ENCODE data around the gene KRTAP10-5. TPM values are rescaled to one million over a fixed set of nuclear protein-coding genes. Genes with fewer than 3 reads are reported as not detected.
"Not testable (repeated sequence)": the region's sequence is repeated elsewhere in the genome, so short reads cannot be mapped to it uniquely, and the experiment has no call there.

The KRTAP10-5 gene
- total RNA-seq, 1 donor = not detected

GRCh38 chr21:44614961-44615391 lies 34.6 kb upstream of the KRTAP10-5 start:
- no peak for TF ChIP-seq CTCF (IDR thresholded peaks at IDR 0.05; ENCODE audit: insufficient read depth, low read length)
- DNase-seq (ENCODE audit: low read depth) = no peak
- H3K4me3 ChIP-seq (ENCODE audit: low read depth, low read length) = no peak overlapping the region

GRCh38 chr21:44614161-44614631 lies 33.8 kb upstream of the KRTAP10-5 start:
- no peak overlapping the region for H3K4me3 ChIP-seq (ENCODE audit: low read depth, low read length)
- no peak for TF ChIP-seq CTCF (IDR thresholded peaks at IDR 0.05; ENCODE audit: insufficient read depth, low read length)
- no peak for DNase-seq (ENCODE audit: low read depth)

GRCh38 chr21:44613386-44614155 lies 33.2 kb upstream of the KRTAP10-5 start:
- no peak for DNase-seq (ENCODE audit: low read depth)
- no peak overlapping the region for H3K4me3 ChIP-seq (ENCODE audit: low read depth, low read length)
- no peak for TF ChIP-seq CTCF (IDR thresholded peaks at IDR 0.05; ENCODE audit: insufficient read depth, low read length)

- DNase-seq (ENCODE audit: low read depth) = no peak
- TF ChIP-seq CTCF (IDR thresholded peaks at IDR 0.05; ENCODE audit: insufficient read depth, low read length) = no peak
- H3K4me3 ChIP-seq (ENCODE audit: low read depth, low read length) = no peak overlapping the region
Measured at GRCh38 chr21:44612669-44613229, 32.3 kb upstream of the KRTAP10-5 start.

- DNase-seq (ENCODE audit: low read depth) = no peak
- no peak for TF ChIP-seq CTCF (IDR thresholded peaks at IDR 0.05; ENCODE audit: insufficient read depth, low read length)
Measured at GRCh38 chr21:44612029-44612486, 31.7 kb upstream of the KRTAP10-5 start, which contains the start of gene KRTAP10-8. KRTAP10-8 (plus strand) TSS chr21:44612079; CDS start chr21:44612101, 22 bp downstream.

GRCh38 chr21:44611551-44611950 lies 31.1 kb upstream of the KRTAP10-5 start:
- no peak for TF ChIP-seq CTCF (IDR thresholded peaks at IDR 0.05; ENCODE audit: insufficient read depth, low read length)
- H3K4me3 ChIP-seq (ENCODE audit: low read depth, low read length) = no peak overlapping the region
- no peak for DNase-seq (ENCODE audit: low read depth)

More at GRCh38 chr21:44612029-44612486, 31.7 kb upstream of the KRTAP10-5 start, which contains the start of gene KRTAP10-8:
- H3K4me3 ChIP-seq (ENCODE audit: low read depth, low read length) = no peak within 1 kb of the TSS

GRCh38 chr21:44610157-44610843 lies 29.9 kb upstream of the KRTAP10-5 start:
- DNase-seq (ENCODE audit: low read depth); H3K4me3 ChIP-seq (ENCODE audit: low read depth, low read length): not testable (repeated sequence)

Measured in fibroblast of the aortic adventitia (primary cell).